ENCODE measurements around the gene ELAVL4. TPM values are rescaled to one million over a fixed set of nuclear protein-coding genes. Genes with fewer than 3 reads are reported as not detected.
A peak's percentile ranks its signal among the peaks of the same experiment; 100 is the strongest.

Gene ELAVL4
- total RNA-seq, 2 donors from 2014 or later = 0.18 to 4.0 TPM

- no peaks in the 10 kb centered on the region for H3K36me3 ChIP-seq
- no peak overlapping the region for H3K4me3 ChIP-seq
- H3K27ac ChIP-seq = no peak overlapping the region
- no peaks in the 10 kb centered on the region for H3K9me3 ChIP-seq
- intact Hi-C loops (cut with DNase I) = no loop called here
- TF ChIP-seq CTCF (IDR thresholded peaks at IDR 0.05) (no peak), POLR2A (IDR thresholded peaks at IDR 0.05) (no peak), POLR2AphosphoS5 (IDR thresholded peaks at IDR 0.05) (no peak)
- WGBS = 71% methylated on average over 6 of the region's 6 CpGs
- no peaks in the 10 kb centered on the region for H3K27me3 ChIP-seq (replicated peaks; ENCODE audit: insufficient read depth)
- H3K4me1 ChIP-seq (replicated peaks) = no peaks in the 10 kb centered on the region
- DNase-seq (ENCODE audit: low spot score) = no peak
Observed at GRCh38 chr1:50177994-50178393, 69.3 kb downstream of the ELAVL4 start.

DNA sequence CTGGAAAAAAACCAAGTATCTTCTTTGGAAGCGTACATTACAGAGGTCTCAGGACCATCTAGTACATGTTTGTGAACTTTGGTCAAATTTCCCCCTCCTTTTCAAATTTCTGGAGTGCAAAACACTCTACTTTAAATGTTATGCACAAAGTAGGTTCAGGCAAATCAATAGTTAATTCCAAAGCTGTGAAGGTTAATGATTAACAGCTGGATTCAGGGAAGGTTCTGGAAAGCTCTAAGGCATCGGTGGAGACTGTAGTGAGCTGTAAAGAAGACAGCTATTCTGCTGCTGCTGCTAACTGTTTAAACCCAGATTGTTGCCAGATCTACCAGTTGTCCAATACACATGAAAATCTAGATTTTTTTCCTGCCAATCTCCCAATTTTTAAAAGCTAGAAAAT, 70.9 kb downstream of the ELAVL4 start:
- Histone ChIP-seq H3K4me1 (replicated peaks) (no peaks in the 10 kb centered on the region), H3K27ac (no peak overlapping the region), H3K9me3 (no peaks in the 10 kb centered on the region), H3K36me3 (no peaks in the 10 kb centered on the region), H3K4me3 (no peak overlapping the region), H3K27me3 (replicated peaks; ENCODE audit: insufficient read depth) (no peaks in the 10 kb centered on the region)
- intact Hi-C loops (cut with DNase I) = no loop called here
- 31% methylated on average over 2 of the region's 2 CpGs for WGBS
- TF ChIP-seq POLR2A (IDR thresholded peaks at IDR 0.05) = no peak
- TF ChIP-seq CTCF (IDR thresholded peaks at IDR 0.05) = no peak
- TF ChIP-seq POLR2AphosphoS5 (IDR thresholded peaks at IDR 0.05) = no peak
- DNase-seq (ENCODE audit: low spot score) = no peak

- Histone ChIP-seq H3K36me3 (no peaks in the 10 kb centered on the region), H3K27ac (no peak overlapping the region), H3K4me3 (no peak overlapping the region), H3K27me3 (replicated peaks; ENCODE audit: insufficient read depth) (no peaks in the 10 kb centered on the region), H3K4me1 (replicated peaks) (no peaks in the 10 kb centered on the region), H3K9me3 (no peaks in the 10 kb centered on the region)
- TF ChIP-seq POLR2A (IDR thresholded peaks at IDR 0.05) = no peak
- no peak for TF ChIP-seq CTCF (IDR thresholded peaks at IDR 0.05)
- no peak for TF ChIP-seq POLR2AphosphoS5 (IDR thresholded peaks at IDR 0.05)
- DNase-seq (ENCODE audit: low spot score) = no peak
- WGBS = 65% methylated on average over 1 of the region's 1 CpG
- intact Hi-C loops (cut with DNase I) = no loop called here
Observed at GRCh38 chr1:50180367-50180766, 71.6 kb downstream of the ELAVL4 start.

GRCh38 chr1:50181027-50181663, 72.4 kb downstream of the ELAVL4 start:
- peak; percentile 87 for TF ChIP-seq POLR2AphosphoS5 (IDR thresholded peaks at IDR 0.05)
- TF ChIP-seq POLR2A (IDR thresholded peaks at IDR 0.05) = no peak
- TF ChIP-seq CTCF (IDR thresholded peaks at IDR 0.05) = no peak
- Histone ChIP-seq H3K36me3 (no peaks in the 10 kb centered on the region), H3K4me1 (replicated peaks) (no peaks in the 10 kb centered on the region), H3K27me3 (replicated peaks; ENCODE audit: insufficient read depth) (no peaks in the 10 kb centered on the region), H3K9me3 (no peaks in the 10 kb centered on the region), H3K27ac (no peak overlapping the region), H3K4me3 (no peak overlapping the region)
- intact Hi-C loops (cut with DNase I) = no loop called here
- DNase-seq (ENCODE audit: low spot score) = peak; percentile 61
- 23% methylated on average over 3 of the region's 3 CpGs for WGBS

GRCh38 chr1:50183378-50184133, 74.8 kb downstream of the ELAVL4 start:
- DNase-seq (ENCODE audit: low spot score) = no peak
- Histone ChIP-seq H3K9me3 (no peaks in the 10 kb centered on the region), H3K36me3 (no peaks in the 10 kb centered on the region), H3K4me3 (no peak overlapping the region), H3K4me1 (replicated peaks) (no peaks in the 10 kb centered on the region), H3K27ac (no peak overlapping the region), H3K27me3 (replicated peaks; ENCODE audit: insufficient read depth) (no peaks in the 10 kb centered on the region)
- TF ChIP-seq POLR2A (IDR thresholded peaks at IDR 0.05) = no peak
- TF ChIP-seq CTCF (IDR thresholded peaks at IDR 0.05) = no peak
- TF ChIP-seq POLR2AphosphoS5 (IDR thresholded peaks at IDR 0.05) = no peak
- intact Hi-C loops (cut with DNase I) = no loop called here
- WGBS = 42% methylated on average over 12 of the region's 12 CpGs

Measured in prostate gland (tissue), 2 donors.